Glutamatergic neuron (in vitro differentiated cells): ENCODE measurements around the gene KLF16. TPM values are rescaled to one million over a fixed set of nuclear protein-coding genes. Genes with fewer than 3 reads are reported as not detected.
A peak's percentile ranks its signal among the peaks of the same experiment; 100 is the strongest.

Experiments used
- DNase-seq: peaks from one replicate; pipeline ENCODE4 v3.0.0; 2022
- H3K27ac Mint-ChIP-seq: one replicate; pipeline ENCODE4 v1.8.0; 2020; ENCODE audit warnings: mild to moderate bottlenecking, mixed read lengths, inconsistent platforms; ENCODE audit not compliant: unreplicated experiment
- H3K27me3 Mint-ChIP-seq: one replicate; pipeline ENCODE4 v1.8.0; 2020; ENCODE audit warnings: mild to moderate bottlenecking, moderate library complexity, mixed read lengths, inconsistent platforms; ENCODE audit not compliant: unreplicated experiment
- H3K36me3 Mint-ChIP-seq: one replicate; pipeline ENCODE4 v1.8.0; 2020; ENCODE audit warnings: mild to moderate bottlenecking, mixed read lengths, inconsistent platforms; ENCODE audit not compliant: unreplicated experiment
- H3K4me1 Mint-ChIP-seq: one replicate; pipeline ENCODE4 v1.8.0; 2020; ENCODE audit warnings: mild to moderate bottlenecking, low read depth, mixed read lengths, inconsistent platforms; ENCODE audit not compliant: unreplicated experiment
- H3K4me3 Mint-ChIP-seq: one replicate; pipeline ENCODE4 v1.8.0; 2020; ENCODE audit warnings: mild to moderate bottlenecking, mixed read lengths, inconsistent platforms; ENCODE audit not compliant: unreplicated experiment
- H3K9me3 Mint-ChIP-seq: one replicate; pipeline ENCODE4 v1.8.0; 2020; ENCODE audit warnings: mild to moderate bottlenecking, moderate library complexity, mixed read lengths, inconsistent platforms; ENCODE audit not compliant: unreplicated experiment
- CTCF ChIP-seq: fragments of 200-600 bp; sonication (generic); IDR thresholded peaks from one replicate; pipeline ENCODE4 v1.5.0; 2021; ENCODE audit not compliant: partially characterized antibody, unreplicated experiment
- total RNA-seq: library from RNA; stranded (reverse); fragmentation: NEBNext Ultra II Directional; extraction: Animal tissue kit (Norgen Biotek cat#: 25700); gene quantifications from one replicate; pipeline ENCODE4 v1.2.1, GENCODE V29; 2021; ENCODE audit not compliant: unreplicated experiment

The KLF16 gene
- total RNA-seq, 1 donor from 2014 or later: 30.6 TPM

- TF ChIP-seq CTCF: no peak
- DNase-seq: peak; percentile 42
- H3K27ac Mint-ChIP-seq: no peak overlapping the region
- H3K9me3 Mint-ChIP-seq: peaks cover 6% of the 10 kb centered on the region
- H3K27me3 Mint-ChIP-seq: peaks cover 3% of the 10 kb centered on the region
- no peak overlapping the region for H3K4me3 Mint-ChIP-seq
- peaks cover 3% of the 10 kb centered on the region for H3K4me1 Mint-ChIP-seq
- no peaks in the 10 kb centered on the region for H3K36me3 Mint-ChIP-seq
Observed at GRCh38 chr19:1819341-1820255, 43.8 kb downstream of the KLF16 start.

- Mint-ChIP-seq H3K27me3 (peaks cover 3% of the 10 kb centered on the region), H3K27ac (no peak overlapping the region), H3K4me3 (no peak overlapping the region), H3K9me3 (peaks cover 3% of the 10 kb centered on the region), H3K36me3 (no peaks in the 10 kb centered on the region), H3K4me1 (peaks cover 3% of the 10 kb centered on the region)
- no peak for TF ChIP-seq CTCF
- peak; percentile 13 for DNase-seq
Observed at GRCh38 chr19:1818549-1819195, 44.7 kb downstream of the KLF16 start.

- peak; percentile 14 for DNase-seq
- H3K27ac Mint-ChIP-seq: no peak overlapping the region
- no peaks in the 10 kb centered on the region for H3K36me3 Mint-ChIP-seq
- H3K9me3 Mint-ChIP-seq: peaks cover 5% of the 10 kb centered on the region
- H3K27me3 Mint-ChIP-seq: peaks cover 7% of the 10 kb centered on the region
- no peak for TF ChIP-seq CTCF
- H3K4me3 Mint-ChIP-seq: no peak overlapping the region
- H3K4me1 Mint-ChIP-seq: peaks cover 5% of the 10 kb centered on the region
Observed at GRCh38 chr19:1817553-1818179, 45.7 kb downstream of the KLF16 start.

- Mint-ChIP-seq H3K4me3 (no peak overlapping the region), H3K27ac (no peak overlapping the region)
- TF ChIP-seq CTCF: no peak
Observed at GRCh38 chr19:1816530-1817298, 46.7 kb downstream of the KLF16 start.

More at GRCh38 chr19:1816530-1817298, 46.7 kb downstream of the KLF16 start:
- Mint-ChIP-seq H3K27me3 (peaks cover 10% of the 10 kb centered on the region), H3K9me3 (peaks cover 8% of the 10 kb centered on the region), H3K36me3 (no peaks in the 10 kb centered on the region), H3K4me1 (peaks cover 5% of the 10 kb centered on the region)
- DNase-seq: peak; percentile 14
